Left lung (tissue), 10 donors: Measurements from ENCODE around the gene OPHN1. TPM values are rescaled to one million over a fixed set of nuclear protein-coding genes. Genes with fewer than 3 reads are reported as not detected.
A peak's percentile ranks its signal among the peaks of the same experiment; 100 is the strongest.
"Not testable (repeated sequence)": the region's sequence is repeated elsewhere in the genome, so short reads cannot be mapped to it uniquely, and the experiment has no call there.

Experiments
- ATAC-seq: fragments of 200-7000 bp; cut with Tn5 transposase; one replicate; pipeline ENCODE4 v1.9.1; 2020; ENCODE audit warnings: moderate library complexity
- DNase-seq, 4 donors: peaks; one replicate each; pipeline ENCODE4 v3.0.0-alpha.2; 2013 to 2020
- H3K27ac ChIP-seq, 2 donors: fragments of 200-600 bp; sonication (generic) in 1 of 2; one replicate each; pipeline versions ENCODE4 v1.5.0 to v1.8.0; 2020 to 2021
- H3K27me3 ChIP-seq, 2 donors: fragments of 200-600 bp; sonication (generic) in 1 of 2; one replicate each; pipeline versions ENCODE4 v1.5.0 to v1.8.0; 2020 to 2021
- H3K36me3 ChIP-seq, 2 donors: fragments of 200-600 bp; sonication (generic) in 1 of 2; one replicate each; pipeline versions ENCODE4 v1.5.0 to v1.8.0; 2020 to 2021
- H3K4me1 ChIP-seq, 2 donors: fragments of 200-600 bp; one replicate each; pipeline ENCODE4 v1.8.0; 2021
- H3K4me3 ChIP-seq, 2 donors: fragments of 200-600 bp; sonication (generic) in 1 of 2; one replicate each; pipeline versions ENCODE4 v1.5.0 to v1.8.0; 2020 to 2021; ENCODE audit warnings: mild to moderate bottlenecking in 1 of 2
- H3K9me3 ChIP-seq, 2 donors: fragments of 200-600 bp; sonication (generic) in 1 of 2; one replicate each; pipeline versions ENCODE4 v1.5.0 to v1.8.0; 2020 to 2021
- CTCF ChIP-seq, 2 donors: fragments of 200-600 bp; sonication (generic) in 1 of 2; IDR thresholded peaks; one replicate each; pipeline versions ENCODE4 v1.5.0 to v1.8.0; 2021; ENCODE audit warnings: antibody characterized with exemption in 2 of 2
- intact Hi-C, 2 donors: fragments of 100-400 bp; cut with DNase I; formaldehyde crosslinking; loops; one replicate each; pipeline versions ENCODE4 v1.11.2 to v1.14.2; 2022
- polyA plus RNA-seq, 6 donors: library from polyadenylated mRNA; unstranded; fragments of 120-200 nt; gene quantifications; one replicate each; pipeline ENCODE4 v1.2.1, GENCODE V29; 2013; ENCODE audit not compliant: insufficient read length in 6 of 6
- total RNA-seq, 2 donors: library from RNA; stranded (reverse); fragmentation: NEBNext Ultra II Directional; extraction: Animal tissue kit (Norgen Biotek cat#: 25700); gene quantifications; one replicate each; pipeline ENCODE4 v1.2.1, GENCODE V29; 2021
- donor health status: DM: no; HTN: yes; CAD: no.
- donor health status: DM: no; HTN: no; CAD: no.

Gene OPHN1
- total and polyA plus RNA-seq, 8 donors, result 6.8 to 13.5 (median 11.3) TPM

DNA sequence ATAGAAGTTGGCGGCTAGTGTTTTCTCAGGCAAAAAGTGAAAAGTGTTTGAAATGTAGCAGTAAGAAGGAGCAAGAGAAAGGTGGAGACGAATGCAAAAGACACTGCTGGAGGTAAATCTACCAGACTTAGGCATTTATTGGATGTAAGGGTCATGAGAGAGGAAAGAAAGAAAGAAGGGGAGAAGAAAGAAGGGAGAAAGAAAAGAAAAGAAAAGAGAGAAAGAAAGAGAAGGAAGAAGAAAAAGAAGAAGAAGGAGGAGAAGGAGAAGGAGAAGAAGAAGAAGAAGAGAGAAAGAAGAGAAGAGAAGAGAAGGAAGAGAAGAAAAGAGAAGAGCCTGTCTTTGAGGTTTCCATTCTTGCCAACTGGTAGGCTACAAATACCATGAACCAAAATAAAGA, 31.2 kb downstream of the OPHN1 start:
- Histone ChIP-seq H3K9me3 (no peaks in the 10 kb centered on the region), H3K27ac (no peak overlapping the region), H3K27me3 (no peaks in the 10 kb centered on the region), H3K36me3 (no peaks in the 10 kb centered on the region), H3K4me1 (no peaks in the 10 kb centered on the region), H3K4me3 (no peak overlapping the region)
- ATAC-seq, result no peak
- intact Hi-C loops, result no loop called here
- no peak for TF ChIP-seq CTCF (IDR thresholded peaks at IDR 0.05)
- DNase-seq, result no peak

DNA sequence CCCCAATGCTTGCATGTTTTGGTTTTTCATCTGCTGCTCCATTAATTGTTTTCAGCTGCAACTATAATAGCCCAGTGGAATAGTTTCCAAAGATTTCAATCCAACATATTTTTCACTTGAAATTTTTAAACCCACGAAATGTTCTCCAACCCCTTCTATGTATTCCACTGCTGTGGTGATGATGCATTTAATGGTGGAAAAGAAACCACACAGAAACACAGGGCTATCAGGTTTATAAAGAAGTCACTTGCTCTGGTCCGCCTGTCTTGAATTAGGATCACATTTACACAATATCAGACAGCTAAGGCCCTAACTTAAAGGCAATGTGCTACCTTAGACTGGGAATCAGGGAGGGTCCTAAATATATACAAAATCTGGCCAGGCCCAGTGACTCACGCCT, 35.0 kb downstream of the OPHN1 start:
- Histone ChIP-seq H3K4me1 (no peaks in the 10 kb centered on the region), H3K4me3 (no peak overlapping the region), H3K36me3 (no peaks in the 10 kb centered on the region), H3K27me3 (no peaks in the 10 kb centered on the region), H3K9me3 (no peaks in the 10 kb centered on the region), H3K27ac (no peak overlapping the region)
- no peak for TF ChIP-seq CTCF (IDR thresholded peaks at IDR 0.05)
- intact Hi-C loops, result no loop called here
- DNase-seq, result no peak
- ATAC-seq, result no peak

GRCh38 chrX:68396953-68397352, 36.3 kb downstream of the OPHN1 start:
- ATAC-seq (no peak), DNase-seq (peak in 2 of 4 donors; percentile 56 to 75)
- H3K9me3 ChIP-seq, result no peaks in the 10 kb centered on the region
- intact Hi-C loops, result no loop called here
- no peak overlapping the region for H3K4me3 ChIP-seq
- no peak for TF ChIP-seq CTCF (IDR thresholded peaks at IDR 0.05)
- no peak overlapping the region for H3K27ac ChIP-seq
- no peaks in the 10 kb centered on the region for H3K36me3 ChIP-seq
- no peaks in the 10 kb centered on the region for H3K27me3 ChIP-seq
- H3K4me1 ChIP-seq, result no peaks in the 10 kb centered on the region

- intact Hi-C loops, H3K27me3 ChIP-seq, H3K27ac ChIP-seq, ATAC-seq, H3K36me3 ChIP-seq, H3K9me3 ChIP-seq, H3K4me1 ChIP-seq, H3K4me3 ChIP-seq, DNase-seq: not testable (repeated sequence)
These were observed 43.8 kb downstream of the OPHN1 start for GRCh38 chrX:68389419-68389960.

- no peak overlapping the region for H3K4me3 ChIP-seq
- no peak for TF ChIP-seq CTCF (IDR thresholded peaks at IDR 0.05)
- no peaks in the 10 kb centered on the region for H3K36me3 ChIP-seq
- intact Hi-C loops, result no loop called here
- no peak overlapping the region for H3K27ac ChIP-seq
- no peaks in the 10 kb centered on the region for H3K4me1 ChIP-seq
- H3K9me3 ChIP-seq, result no peaks in the 10 kb centered on the region
- ATAC-seq (peak; percentile 17), DNase-seq (no peak)
- H3K27me3 ChIP-seq, result no peaks in the 10 kb centered on the region
These were observed 45.5 kb downstream of the OPHN1 start for GRCh38 chrX:68387776-68388175.

DNA sequence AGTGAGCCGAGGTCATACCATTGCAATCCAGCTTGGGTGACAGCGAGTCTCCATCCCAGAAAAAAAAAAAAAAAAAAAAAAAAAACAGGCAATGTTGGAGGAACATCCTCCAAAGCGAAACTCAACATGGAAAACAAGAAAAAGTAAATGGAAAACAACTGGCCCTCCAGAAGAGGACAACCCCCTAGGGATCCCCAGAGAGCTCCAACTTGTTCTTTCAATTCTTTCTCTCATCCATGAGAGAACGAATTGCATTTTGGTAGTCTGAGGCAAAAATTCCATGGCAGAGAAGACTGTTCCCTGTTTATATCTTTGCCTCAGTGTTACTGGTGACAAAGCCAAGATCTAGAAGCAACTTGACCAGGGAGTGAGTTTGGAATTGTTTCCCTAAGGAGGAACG, 49.8 kb downstream of the OPHN1 start:
- H3K27me3 ChIP-seq, result no peaks in the 10 kb centered on the region
- TF ChIP-seq CTCF (IDR thresholded peaks at IDR 0.05), result no peak
- no peaks in the 10 kb centered on the region for H3K36me3 ChIP-seq
- H3K9me3 ChIP-seq, result no peaks in the 10 kb centered on the region
- ATAC-seq (no peak), DNase-seq (no peak)
- H3K4me3 ChIP-seq, result no peak overlapping the region
- H3K27ac ChIP-seq, result no peak overlapping the region
- intact Hi-C loops, result no loop called here
- no peaks in the 10 kb centered on the region for H3K4me1 ChIP-seq

DNA sequence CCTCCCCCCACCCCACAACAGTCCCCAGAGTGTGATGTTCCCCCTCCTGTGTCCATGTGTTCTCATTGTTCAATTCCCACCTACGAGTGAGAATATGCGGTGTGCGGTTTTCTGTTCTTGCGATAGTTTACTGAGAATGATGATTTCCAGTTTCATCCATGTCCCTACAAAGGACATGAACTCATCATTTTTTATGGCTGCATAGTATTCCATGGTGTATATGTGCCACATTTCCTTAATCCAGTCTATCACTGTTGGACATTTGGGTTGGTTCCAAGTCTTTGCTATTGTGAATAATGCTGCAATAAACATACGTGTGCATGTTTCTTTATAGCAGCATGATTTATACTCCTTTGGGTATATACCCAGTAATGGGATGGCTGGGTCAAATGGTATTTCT, 55.7 kb downstream of the OPHN1 start:
- H3K9me3 ChIP-seq, H3K4me1 ChIP-seq, H3K27me3 ChIP-seq, H3K27ac ChIP-seq, H3K36me3 ChIP-seq, intact Hi-C loops, ATAC-seq, H3K4me3 ChIP-seq, DNase-seq: not testable (repeated sequence)
